ENCODE data around the gene SHB.
"Not testable (repeated sequence)": the region's sequence is repeated elsewhere in the genome, so short reads cannot be mapped to it uniquely, and the experiment has no call there.

DNA sequence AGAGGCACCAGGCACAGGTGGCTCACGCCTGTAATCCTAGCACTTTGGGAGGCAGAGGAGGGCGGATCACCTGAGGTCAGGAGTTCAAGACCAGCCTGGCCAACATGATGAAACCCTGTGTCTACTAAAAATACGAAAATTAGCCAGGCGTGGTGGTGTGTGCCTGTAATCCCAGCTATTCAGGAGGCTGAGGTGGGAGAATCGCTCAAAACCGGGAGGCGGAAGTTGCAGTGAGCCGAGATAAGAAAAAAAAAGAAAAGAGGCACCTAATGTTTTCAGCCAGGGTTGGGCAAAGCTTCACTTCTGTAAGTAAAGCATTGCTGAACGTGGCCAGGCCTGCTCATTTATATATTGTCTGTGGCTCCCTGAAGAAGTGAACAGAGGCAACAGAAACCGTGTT lies 23.1 kb downstream of the SHB start:
- TF ChIP-seq, protein P1, sequence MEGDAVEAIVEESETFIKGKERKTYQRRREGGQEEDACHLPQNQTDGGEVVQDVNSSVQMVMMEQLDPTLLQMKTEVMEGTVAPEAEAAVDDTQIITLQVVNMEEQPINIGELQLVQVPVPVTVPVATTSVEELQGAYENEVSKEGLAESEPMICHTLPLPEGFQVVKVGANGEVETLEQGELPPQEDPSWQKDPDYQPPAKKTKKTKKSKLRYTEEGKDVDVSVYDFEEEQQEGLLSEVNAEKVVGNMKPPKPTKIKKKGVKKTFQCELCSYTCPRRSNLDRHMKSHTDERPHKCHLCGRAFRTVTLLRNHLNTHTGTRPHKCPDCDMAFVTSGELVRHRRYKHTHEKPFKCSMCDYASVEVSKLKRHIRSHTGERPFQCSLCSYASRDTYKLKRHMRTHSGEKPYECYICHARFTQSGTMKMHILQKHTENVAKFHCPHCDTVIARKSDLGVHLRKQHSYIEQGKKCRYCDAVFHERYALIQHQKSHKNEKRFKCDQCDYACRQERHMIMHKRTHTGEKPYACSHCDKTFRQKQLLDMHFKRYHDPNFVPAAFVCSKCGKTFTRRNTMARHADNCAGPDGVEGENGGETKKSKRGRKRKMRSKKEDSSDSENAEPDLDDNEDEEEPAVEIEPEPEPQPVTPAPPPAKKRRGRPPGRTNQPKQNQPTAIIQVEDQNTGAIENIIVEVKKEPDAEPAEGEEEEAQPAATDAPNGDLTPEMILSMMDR (IDR thresholded peaks at IDR 0.05) = not testable (repeated sequence)
- not testable (repeated sequence) for TF ChIP-seq POLR2AphosphoS5, POLR2A (IDR thresholded peaks at IDR 0.05)

Measured in prostate gland (tissue), 2 donors.